HepG2 (cell line): ENCODE data around the gene CHDH. TPM values are rescaled to one million over a fixed set of nuclear protein-coding genes. Genes with fewer than 3 reads are reported as not detected.
A peak's percentile ranks its signal among the peaks of the same experiment; 100 is the strongest.

Experiments used
- LBX2 ChIP-seq: sonication (generic); formaldehyde crosslinking; IDR thresholded peaks from 2 replicates; pipeline ENCODE4 v1.5.0; 2020; ENCODE audit warnings: missing genetic modification reagents, mild to moderate bottlenecking, borderline replicate concordance
- MAFF ChIP-seq: IDR thresholded peaks from 2 replicates; pipeline ENCODE4 v1.6.1; 2011; ENCODE audit warnings: low read depth, low read length, improper control_type of control experiment
- MIER2 ChIP-seq: IDR thresholded peaks from 2 replicates; pipeline ENCODE4 v1.6.1; 2016; ENCODE audit warnings: missing biosample characterization, missing genetic modification reagents
- NCOR1 ChIP-seq: fragments of 200-600 bp; sonication (generic); IDR thresholded peaks from 2 replicates; pipeline ENCODE4 v1.7.0; 2017; ENCODE audit warnings: antibody characterized with exemption, low read length, borderline replicate concordance
- NFKB2 ChIP-seq: sonication (generic); formaldehyde crosslinking; IDR thresholded peaks from 2 replicates; pipeline ENCODE4 v1.4.0; 2020; ENCODE audit warnings: missing genetic modification reagents, borderline replicate concordance
- NRL ChIP-seq: sonication (generic); formaldehyde crosslinking; IDR thresholded peaks from 2 replicates; pipeline ENCODE4 v1.5.0; 2020; ENCODE audit warnings: missing genetic modification reagents, mild to moderate bottlenecking, moderate library complexity, borderline replicate concordance
- PHF21A ChIP-seq: sonication (generic); formaldehyde crosslinking; IDR thresholded peaks from 2 replicates; pipeline ENCODE4 v1.5.0; 2020; ENCODE audit warnings: mild to moderate bottlenecking, missing genetic modification reagents
- PRPF4 ChIP-seq: fragments of 200-400 bp; formaldehyde crosslinking; IDR thresholded peaks from 2 replicates; pipeline ENCODE4 v1.6.1; 2016; ENCODE audit warnings: low read length, low read depth; ENCODE audit not compliant: poor library complexity, severe bottlenecking
- RFXANK ChIP-seq: IDR thresholded peaks from 2 replicates; pipeline ENCODE4 v1.6.1; 2016
- RXRB ChIP-seq: IDR thresholded peaks from 2 replicates; pipeline ENCODE4 v1.6.1; 2016; ENCODE audit warnings: borderline replicate concordance, missing genetic modification reagents, missing compliant biosample characterization
- SATB2 ChIP-seq: sonication (generic); formaldehyde crosslinking; IDR thresholded peaks from 2 replicates; pipeline ENCODE4 v1.5.0; 2020; ENCODE audit warnings: missing genetic modification reagents
- STAT6 ChIP-seq: sonication (generic); formaldehyde crosslinking; IDR thresholded peaks from 2 replicates; pipeline ENCODE4 v1.4.0; 2020; ENCODE audit warnings: missing genetic modification reagents, mild to moderate bottlenecking, borderline replicate concordance
- TBL1XR1 ChIP-seq: fragments of 150-350 bp; IDR thresholded peaks from 2 replicates; pipeline ENCODE4 v1.6.1; 2014; ENCODE audit warnings: borderline replicate concordance, low read length; ENCODE audit not compliant: partially characterized antibody
- TRIM22 ChIP-seq: fragments of 450-650 bp; IDR thresholded peaks from 2 replicates; pipeline ENCODE4 v1.6.1; 2017
- ZNF138 ChIP-seq: sonication (generic); formaldehyde crosslinking; IDR thresholded peaks from 2 replicates; pipeline ENCODE4 v1.5.0; 2020; ENCODE audit warnings: mild to moderate bottlenecking, low read depth, missing genetic modification reagents
- ZNF781 ChIP-seq: sonication (generic); formaldehyde crosslinking; IDR thresholded peaks from 2 replicates; pipeline ENCODE4 v1.5.1; 2020; ENCODE audit warnings: borderline replicate concordance, mild to moderate bottlenecking, missing genetic modification reagents; ENCODE audit errors: not compliant biosample characterization
- ZZZ3 ChIP-seq: sonication (generic); formaldehyde crosslinking; IDR thresholded peaks from 2 replicates; pipeline ENCODE4 v1.4.0; 2020; ENCODE audit warnings: missing genetic modification reagents, mild to moderate bottlenecking, borderline replicate concordance
- polyA plus RNA-seq, 8 experiments: library from polyadenylated mRNA; depleted of rRNA in 3 of 8; stranded (reverse) in 7 of 8; unstranded in 1 of 8; fragments of >200 nt; fragmentation: Illumina TruSeq in 4 of 8; extraction: Trizol in 4 of 8; gene quantifications; 2 replicates each; pipeline versions ENCODE4 v1.2.1 to v1.2.3, GENCODE V29; 2011 to 2016; ENCODE audit warnings: low read depth in 4 of 8, missing spikeins in 1 of 8, mixed read lengths in 1 of 8; ENCODE audit not compliant: insufficient read depth in 1 of 8
- total RNA-seq, 5 experiments: library from RNA; depleted of rRNA; stranded (reverse); fragments of >200 nt; fragmentation: Illumina TruSeq; extraction: Trizol; gene quantifications; 2 replicates each; pipeline ENCODE4 v1.2.3, GENCODE V29; 2016; ENCODE audit warnings: low read depth in 1 of 5
- TF ChIP-seq, protein P1 (sequence below): sonication (generic); formaldehyde crosslinking; IDR thresholded peaks from 2 replicates; pipeline ENCODE4 v1.8.0; 2023; ENCODE audit warnings: mild to moderate bottlenecking, missing genetic modification reagents
- TF ChIP-seq, protein P2 (sequence below): conservative IDR thresholded peaks from 2 replicates; pipeline ENCODE4 v1.6.1; 2018; ENCODE audit warnings: missing genetic modification reagents
- TF ChIP-seq, protein P3 (sequence below): sonication (generic); formaldehyde crosslinking; IDR thresholded peaks from 2 replicates; pipeline ENCODE4 v1.5.1; 2020; ENCODE audit warnings: missing genetic modification reagents, mild to moderate bottlenecking, borderline replicate concordance

CHDH gene
- total and polyA plus RNA-seq, 2 of the 13 experiments (the other 11 are each of a cell fraction or from before 2014, with no cell fraction given), result 28.1 to 48.9 TPM

DNA sequence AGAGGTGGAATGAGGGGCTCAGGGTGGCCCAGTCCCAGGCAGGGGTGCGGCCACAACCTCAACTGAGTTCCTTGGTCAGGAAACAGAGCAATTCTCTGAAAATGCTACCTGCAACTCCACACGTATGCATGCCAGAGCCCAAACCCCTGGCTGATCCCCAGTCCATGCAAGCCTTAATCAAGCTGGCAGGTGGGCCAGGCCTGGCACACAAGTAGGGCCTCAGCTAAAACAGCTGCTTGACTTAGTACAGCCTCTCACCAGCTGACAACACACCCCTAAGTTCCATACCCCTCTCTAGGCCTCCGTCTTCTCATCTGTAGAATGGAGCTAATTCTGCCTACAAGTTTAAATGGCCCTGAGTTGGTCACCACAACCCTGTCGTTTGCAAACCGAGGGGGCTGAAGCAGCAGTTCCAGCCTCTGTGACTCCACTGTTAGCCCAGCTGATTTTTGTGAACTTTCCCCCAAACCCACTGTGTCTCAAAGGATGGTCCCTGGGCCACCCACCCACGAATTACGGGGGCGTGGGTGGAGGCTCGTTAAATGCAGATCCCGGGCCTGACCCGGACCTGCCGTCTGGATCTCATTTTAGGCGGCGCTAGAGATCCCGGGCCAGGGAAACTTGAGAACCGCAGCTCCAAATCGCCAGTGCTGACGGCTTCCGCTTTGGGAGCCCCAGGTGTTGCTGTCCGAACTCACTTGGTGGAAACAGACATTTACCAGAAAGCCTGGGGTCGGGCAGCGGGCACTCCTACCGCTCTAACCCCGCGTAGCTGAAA lies 927 bp downstream of the CHDH start (continued):
- TF ChIP-seq LBX2 (CRISPR knock-in tag) (no peak), NCOR1 (no peak), MIER2 (CRISPR knock-in tag) (no peak), PHF21A (CRISPR knock-in tag) (peak; percentile 2; the same call in 1 of the 2 replicates), ZZZ3 (no peak), TRIM22 (no peak), SATB2 (CRISPR knock-in tag) (no peak), NRL (CRISPR knock-in tag) (no peak), STAT6 (no peak; the same call in 1 of the 2 replicates), ZNF138 (CRISPR knock-in tag) (0 out of 2 replicates have a peak, but pooled peaks have one; percentile 26), MAFF (no peak), RFXANK (CRISPR knock-in tag) (no peak), PRPF4 (no peak), TBL1XR1 (no peak), RXRB (CRISPR knock-in tag) (0 out of 2 replicates have a peak, but pooled peaks have one; percentile 26), ZNF781 (CRISPR knock-in tag) (no peak), NFKB2 (no peak)
- TF ChIP-seq, protein P1, sequence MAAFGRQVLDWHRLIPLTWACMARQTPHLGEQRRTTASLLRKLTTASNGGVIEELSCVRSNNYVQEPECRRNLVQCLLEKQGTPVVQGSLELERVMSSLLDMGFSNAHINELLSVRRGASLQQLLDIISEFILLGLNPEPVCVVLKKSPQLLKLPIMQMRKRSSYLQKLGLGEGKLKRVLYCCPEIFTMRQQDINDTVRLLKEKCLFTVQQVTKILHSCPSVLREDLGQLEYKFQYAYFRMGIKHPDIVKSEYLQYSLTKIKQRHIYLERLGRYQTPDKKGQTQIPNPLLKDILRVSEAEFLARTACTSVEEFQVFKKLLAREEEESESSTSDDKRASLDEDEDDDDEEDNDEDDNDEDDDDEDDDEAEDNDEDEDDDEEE, result no peak
- TF ChIP-seq, protein P2, sequence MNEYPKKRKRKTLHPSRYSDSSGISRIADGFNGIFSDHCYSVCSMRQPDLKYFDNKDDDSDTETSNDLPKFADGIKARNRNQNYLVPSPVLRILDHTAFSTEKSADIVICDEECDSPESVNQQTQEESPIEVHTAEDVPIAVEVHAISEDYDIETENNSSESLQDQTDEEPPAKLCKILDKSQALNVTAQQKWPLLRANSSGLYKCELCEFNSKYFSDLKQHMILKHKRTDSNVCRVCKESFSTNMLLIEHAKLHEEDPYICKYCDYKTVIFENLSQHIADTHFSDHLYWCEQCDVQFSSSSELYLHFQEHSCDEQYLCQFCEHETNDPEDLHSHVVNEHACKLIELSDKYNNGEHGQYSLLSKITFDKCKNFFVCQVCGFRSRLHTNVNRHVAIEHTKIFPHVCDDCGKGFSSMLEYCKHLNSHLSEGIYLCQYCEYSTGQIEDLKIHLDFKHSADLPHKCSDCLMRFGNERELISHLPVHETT (CRISPR knock-in tag), result no peak
- TF ChIP-seq, protein P3, sequence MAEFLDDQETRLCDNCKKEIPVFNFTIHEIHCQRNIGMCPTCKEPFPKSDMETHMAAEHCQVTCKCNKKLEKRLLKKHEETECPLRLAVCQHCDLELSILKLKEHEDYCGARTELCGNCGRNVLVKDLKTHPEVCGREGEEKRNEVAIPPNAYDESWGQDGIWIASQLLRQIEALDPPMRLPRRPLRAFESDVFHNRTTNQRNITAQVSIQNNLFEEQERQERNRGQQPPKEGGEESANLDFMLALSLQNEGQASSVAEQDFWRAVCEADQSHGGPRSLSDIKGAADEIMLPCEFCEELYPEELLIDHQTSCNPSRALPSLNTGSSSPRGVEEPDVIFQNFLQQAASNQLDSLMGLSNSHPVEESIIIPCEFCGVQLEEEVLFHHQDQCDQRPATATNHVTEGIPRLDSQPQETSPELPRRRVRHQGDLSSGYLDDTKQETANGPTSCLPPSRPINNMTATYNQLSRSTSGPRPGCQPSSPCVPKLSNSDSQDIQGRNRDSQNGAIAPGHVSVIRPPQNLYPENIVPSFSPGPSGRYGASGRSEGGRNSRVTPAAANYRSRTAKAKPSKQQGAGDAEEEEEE (CRISPR knock-in tag), result no peak
